SK-N-SH (cell line): ENCODE results near the gene SP2. TPM values are rescaled to one million over a fixed set of nuclear protein-coding genes. Genes with fewer than 3 reads are reported as not detected.

Source experiments
- CTCF ChIA-PET: fragments of 300-600, 350-600 bp; formaldehyde crosslinking; extraction: SDS; loops from one replicate; lab custom pipeline; 2021; lab: Yijun Ruan, JAX
- POLR2A ChIA-PET: fragments of 350-600 bp; sonication (Branson Sonifier 250); formaldehyde crosslinking; extraction: SDS; loops from one replicate; lab custom pipeline; 2020; ENCODE audit warnings: antibody characterized with exemption, inconsistent platforms; lab: Yijun Ruan, JAX
- DNase-seq: peaks from one replicate; pipeline ENCODE4 v3.0.0; 2012
- H2AFZ ChIP-seq: fragments of 200-600 bp; sonication (generic); 2 replicates; pipeline ENCODE4 v1.8.1; 2016; ENCODE audit warnings: antibody characterized with exemption, mild to moderate bottlenecking, low read depth
- H3F3A ChIP-seq: fragments of 200-600 bp; sonication (generic); replicated peaks from 2 replicates; pipeline ENCODE3; 2016; ENCODE audit warnings: antibody characterized with exemption, mild to moderate bottlenecking; ENCODE audit not compliant: insufficient read depth
- H3K27ac ChIP-seq, 2 experiments: fragments of 200-500 bp in 1 of 2; fragments of 200-600 bp in 1 of 2; sonication (Bioruptor generic) in 1 of 2; sonication (generic), shearing (Covaris generic) in 1 of 2; 2 replicates each; pipeline versions ENCODE4 v1.5.1 to v1.6.1; 2014 to 2016; ENCODE audit warnings: low read depth in 2 of 2, inconsistent platforms in 1 of 2, low read length in 1 of 2, mild to moderate bottlenecking in 1 of 2, mixed read lengths in 1 of 2
- H3K27me3 ChIP-seq: fragments of 200-600 bp; sonication (generic), shearing (Covaris generic); 2 replicates; pipeline ENCODE4 v1.6.1; 2016; ENCODE audit warnings: mixed run types; ENCODE audit not compliant: insufficient read depth
- H3K36me3 ChIP-seq, 2 experiments: fragments of 200-500 bp in 1 of 2; fragments of 200-600 bp in 1 of 2; sonication (Bioruptor generic) in 1 of 2; sonication (generic) in 1 of 2; replicated peaks in 1 of 2; 2 replicates each; pipeline versions ENCODE3 to v1.5.1; 2014 to 2016; ENCODE audit warnings: low read length in 1 of 2, mild to moderate bottlenecking in 1 of 2; ENCODE audit not compliant: insufficient read depth in 2 of 2, control insufficient read depth in 1 of 2
- H3K4me1 ChIP-seq, 2 experiments: fragments of 200-500 bp in 1 of 2; fragments of 200-600 bp in 1 of 2; sonication (Bioruptor generic) in 1 of 2; sonication (generic), shearing (Covaris generic) in 1 of 2; 2 replicates each; pipeline versions ENCODE4 v1.5.1 to v1.6.1; 2014 to 2016; ENCODE audit warnings: low read depth in 1 of 2, low read length in 1 of 2, mixed run types in 1 of 2; ENCODE audit not compliant: insufficient read depth in 2 of 2, control insufficient read depth in 1 of 2
- H3K4me2 ChIP-seq: fragments of 200-600 bp; sonication (generic), shearing (Covaris generic); 2 replicates; pipeline ENCODE4 v1.6.1; 2017; ENCODE audit warnings: mixed run types
- H3K4me3 ChIP-seq, 2 experiments: fragments of 200-500 bp in 1 of 2; fragments of 200-600 bp in 1 of 2; sonication (Bioruptor generic) in 1 of 2; sonication (generic), shearing (Covaris generic) in 1 of 2; 2 replicates each; pipeline versions ENCODE4 v1.5.1 to v1.8.1; 2014 to 2016; ENCODE audit warnings: low read depth in 2 of 2, inconsistent platforms in 1 of 2, low read length in 1 of 2, mild to moderate bottlenecking in 1 of 2, mixed read lengths in 1 of 2, moderate library complexity in 1 of 2
- H3K79me2 ChIP-seq: fragments of 200-600 bp; sonication (generic); 2 replicates; pipeline ENCODE4 v1.8.1; 2017; ENCODE audit warnings: mild to moderate bottlenecking; ENCODE audit not compliant: insufficient read depth
- H3K9ac ChIP-seq: fragments of 200-600 bp; sonication (generic); 2 replicates; pipeline ENCODE4 v1.6.1; 2017; ENCODE audit warnings: mixed run types
- H3K9me2 ChIP-seq: fragments of 200-600 bp; sonication (generic); 2 replicates; pipeline ENCODE4 v1.6.1; 2017; ENCODE audit warnings: mixed run types
- H3K9me3 ChIP-seq: fragments of 200-600 bp; sonication (generic); 2 replicates; pipeline ENCODE4 v1.6.1; 2017; ENCODE audit warnings: mixed run types, mild to moderate bottlenecking, moderate library complexity
- H4K20me1 ChIP-seq: fragments of 200-600 bp; sonication (generic); 2 replicates; pipeline ENCODE4 v1.6.1; 2017; ENCODE audit warnings: mild to moderate bottlenecking, mixed run types; ENCODE audit not compliant: insufficient read depth
- CTCF ChIP-seq: fragments of 200-600 bp; sonication (generic); IDR thresholded peaks from 2 replicates; pipeline ENCODE4 v1.6.1; 2017; ENCODE audit warnings: antibody characterized with exemption, mild to moderate bottlenecking, moderate library complexity
- ELF1 ChIP-seq: IDR thresholded peaks from 2 replicates; pipeline ENCODE4 v1.4.0; 2012
- GABPA ChIP-seq: IDR thresholded peaks from 2 replicates; pipeline ENCODE4 v1.4.0; 2012; ENCODE audit warnings: low read depth, mild to moderate bottlenecking
- MEF2A ChIP-seq: IDR thresholded peaks from 2 replicates; pipeline ENCODE4 v1.4.0; 2012; ENCODE audit warnings: low read depth, borderline replicate concordance
- NRF1 ChIP-seq: IDR thresholded peaks from 2 replicates; pipeline ENCODE4 v1.6.1; 2012; ENCODE audit warnings: low read depth, mild to moderate bottlenecking, low read length
- REST ChIP-seq: IDR thresholded peaks from 2 replicates; pipeline ENCODE4 v1.6.1; 2012; ENCODE audit warnings: mild to moderate bottlenecking, low read depth, low read length, moderate library complexity
- SMC3 ChIP-seq: IDR thresholded peaks from 2 replicates; pipeline ENCODE4 v1.6.1; 2012; ENCODE audit warnings: low read depth, low read length, improper control_type of control experiment
- USF1 ChIP-seq: IDR thresholded peaks from 2 replicates; pipeline ENCODE4 v1.4.0; 2012; ENCODE audit warnings: low read depth, borderline replicate concordance
- USF2 ChIP-seq: fragments of 150-350 bp; IDR thresholded peaks from 2 replicates; pipeline ENCODE4 v1.6.1; 2017; ENCODE audit warnings: antibody characterized with exemption, low read length, low read depth, borderline replicate concordance
- YY1 ChIP-seq: IDR thresholded peaks from 2 replicates; pipeline ENCODE4 v1.4.0; 2012; ENCODE audit warnings: low read depth, mild to moderate bottlenecking
- WGBS: methylation state at CpG from one replicate; pipeline ENCODE4 v1.1.6; 2017; ENCODE audit warnings: low lambda C conversion rate; 5-methylcytosine and 5-hydroxymethylcytosine counted together
- polyA plus RNA-seq, 3 experiments: library from polyadenylated mRNA; depleted of rRNA; stranded (reverse); fragments of >200 nt; gene quantifications; 2 replicates each; pipeline ENCODE4 v1.2.3, GENCODE V29; 2012

Gene SP2
- polyA plus RNA-seq, 1 of the 3 experiments (the other 2 are of a cell fraction): 16.7 TPM

GRCh38 chr17:47879776-47880454, 16.1 kb upstream of the SP2 start:
- WGBS: 60% methylated on average over 8 of the region's 8 CpGs
- POLR2A ChIA-PET: no interaction called here
- no peak overlapping the region for H3K27ac ChIP-seq

More at GRCh38 chr17:47879776-47880454, 16.1 kb upstream of the SP2 start:
- Histone ChIP-seq H3F3A (peaks cover 5% of the 10 kb centered on the region), H3K9me3 (no peaks in the 10 kb centered on the region), H3K4me3 (no peak overlapping the region), H3K36me3 (no peaks in the 10 kb centered on the region), H3K9ac (no peak overlapping the region), H3K4me1 (peaks cover 0 to 8% of the 10 kb centered on the region in 2 experiments; a peak in 1 of 4 replicates), H3K4me2 (no peak overlapping the region), H2AFZ (no peak overlapping the region), H4K20me1 (no peaks in the 10 kb centered on the region), H3K79me2 (no peaks in the 10 kb centered on the region), H3K27me3 (peaks cover 26% of the 10 kb centered on the region; the same call in 1 of the 2 replicates), H3K9me2 (no peaks in the 10 kb centered on the region)
- TF ChIP-seq ELF1 (no peak), NRF1 (no peak), GABPA (no peak), REST (no peak), USF2 (no peak), SMC3 (no peak), USF1 (no peak), YY1 (no peak), CTCF (no peak), MEF2A (no peak)
- DNase-seq: no peak
- CTCF ChIA-PET: interaction anchor here (0.8 to 19.9 kb wide), 4 partner anchors 9 to 64 kb away, joined by 3 to 1447 read pairs (median 27); partner anchors contain the start of genes SCRN2 and SP6
